Endothelial cell of umbilical vein (primary cell): Measurements from ENCODE around the gene KRT78.

Source experiments
- JUN ChIP-seq: IDR thresholded peaks from 2 replicates; pipeline ENCODE4 v1.6.1; 2011; ENCODE audit warnings: borderline replicate concordance, low read depth; ENCODE audit not compliant: insufficient read length, insufficient read depth
- POLR2A ChIP-seq: IDR thresholded peaks from 2 replicates; pipeline ENCODE4 v1.6.1; 2012; ENCODE audit warnings: low read depth, mild to moderate bottlenecking, control low read depth, low read length
- TF ChIP-seq, protein P1 (sequence below), 2 donors: IDR thresholded peaks; 1 replicate in 1 of 2; 2 replicates in 1 of 2; pipeline ENCODE4 v1.5.1; 2011; ENCODE audit warnings: low read length in 2 of 2, mild to moderate bottlenecking in 2 of 2, moderate library complexity in 2 of 2, control low read depth in 1 of 2, inconsistent platforms in 1 of 2, low read depth in 1 of 2; ENCODE audit not compliant: insufficient read depth in 1 of 2; ENCODE audit errors: extremely low read depth in 1 of 2

DNA sequence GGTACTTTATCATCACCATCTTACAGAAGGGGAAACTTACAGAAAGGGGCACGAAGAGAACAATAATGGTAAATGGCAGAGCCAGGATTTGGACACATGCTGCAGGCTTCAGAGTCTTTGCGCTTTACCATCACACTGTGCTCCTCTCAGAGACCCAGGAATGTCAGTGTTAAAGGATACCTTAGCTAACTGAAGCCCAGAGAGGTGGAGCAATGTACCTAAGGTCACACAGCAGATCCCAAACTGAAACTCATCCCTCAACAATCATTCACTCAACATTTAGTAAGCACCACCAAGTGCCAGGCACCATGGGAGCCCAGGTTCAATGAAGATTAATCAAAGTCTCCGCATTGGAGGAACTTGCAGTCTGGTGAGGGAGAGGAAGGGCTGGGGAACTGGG is 8.0 kb upstream of the KRT78 start:
- TF ChIP-seq, protein P1, sequence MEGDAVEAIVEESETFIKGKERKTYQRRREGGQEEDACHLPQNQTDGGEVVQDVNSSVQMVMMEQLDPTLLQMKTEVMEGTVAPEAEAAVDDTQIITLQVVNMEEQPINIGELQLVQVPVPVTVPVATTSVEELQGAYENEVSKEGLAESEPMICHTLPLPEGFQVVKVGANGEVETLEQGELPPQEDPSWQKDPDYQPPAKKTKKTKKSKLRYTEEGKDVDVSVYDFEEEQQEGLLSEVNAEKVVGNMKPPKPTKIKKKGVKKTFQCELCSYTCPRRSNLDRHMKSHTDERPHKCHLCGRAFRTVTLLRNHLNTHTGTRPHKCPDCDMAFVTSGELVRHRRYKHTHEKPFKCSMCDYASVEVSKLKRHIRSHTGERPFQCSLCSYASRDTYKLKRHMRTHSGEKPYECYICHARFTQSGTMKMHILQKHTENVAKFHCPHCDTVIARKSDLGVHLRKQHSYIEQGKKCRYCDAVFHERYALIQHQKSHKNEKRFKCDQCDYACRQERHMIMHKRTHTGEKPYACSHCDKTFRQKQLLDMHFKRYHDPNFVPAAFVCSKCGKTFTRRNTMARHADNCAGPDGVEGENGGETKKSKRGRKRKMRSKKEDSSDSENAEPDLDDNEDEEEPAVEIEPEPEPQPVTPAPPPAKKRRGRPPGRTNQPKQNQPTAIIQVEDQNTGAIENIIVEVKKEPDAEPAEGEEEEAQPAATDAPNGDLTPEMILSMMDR (IDR thresholded peaks at IDR 0.05; ENCODE audit: extremely low read depth in 1 of 2, insufficient read depth in 1 of 2, low read depth in 1 of 2, low read length in 2 of 2): no peak
- TF ChIP-seq POLR2A: no peak
- no peak for TF ChIP-seq JUN
